Type B pancreatic cell (in vitro differentiated cells): ENCODE data around the gene LCE1B. TPM values are rescaled to one million over a fixed set of nuclear protein-coding genes. Genes with fewer than 3 reads are reported as not detected.

Experiments
- DNase-seq: peaks from one replicate; pipeline ENCODE4 v3.0.0; 2021; ENCODE audit warnings: mixed read lengths; ENCODE audit not compliant: unreplicated experiment; ENCODE audit errors: extremely low spot score
- H3K27ac Mint-ChIP-seq: 2 replicates; pipeline ENCODE4 v1.8.0; 2021; ENCODE audit warnings: mild to moderate bottlenecking, mixed read lengths
- H3K27me3 Mint-ChIP-seq: 2 replicates; pipeline ENCODE4 v1.8.0; 2021; ENCODE audit warnings: mixed read lengths
- H3K36me3 Mint-ChIP-seq: 2 replicates; pipeline ENCODE4 v1.8.0; 2021; ENCODE audit warnings: mixed read lengths
- H3K4me1 Mint-ChIP-seq: one replicate; pipeline ENCODE4 v1.8.0; 2021; ENCODE audit warnings: mixed read lengths; ENCODE audit not compliant: unreplicated experiment
- H3K4me3 Mint-ChIP-seq: 2 replicates; pipeline ENCODE4 v1.8.0; 2021; ENCODE audit warnings: mild to moderate bottlenecking, mixed read lengths
- H3K9me3 Mint-ChIP-seq: 2 replicates; pipeline ENCODE4 v1.8.0; 2021; ENCODE audit warnings: mixed read lengths
- total RNA-seq: library from RNA; stranded (reverse); gene quantifications from 2 replicates; pipeline ENCODE4 v1.2.1, GENCODE V29; 2021; ENCODE audit warnings: low replicate concordance
- TF ChIP-seq, protein P1 (sequence below): fragments of 200-600 bp; sonication (generic); conservative IDR thresholded peaks from 2 replicates; pipeline ENCODE4 v1.5.0; 2021; ENCODE audit warnings: antibody characterized with exemption, mild to moderate bottlenecking

Gene LCE1B
- total RNA-seq, 1 donor from 2014 or later = not detected

DNA sequence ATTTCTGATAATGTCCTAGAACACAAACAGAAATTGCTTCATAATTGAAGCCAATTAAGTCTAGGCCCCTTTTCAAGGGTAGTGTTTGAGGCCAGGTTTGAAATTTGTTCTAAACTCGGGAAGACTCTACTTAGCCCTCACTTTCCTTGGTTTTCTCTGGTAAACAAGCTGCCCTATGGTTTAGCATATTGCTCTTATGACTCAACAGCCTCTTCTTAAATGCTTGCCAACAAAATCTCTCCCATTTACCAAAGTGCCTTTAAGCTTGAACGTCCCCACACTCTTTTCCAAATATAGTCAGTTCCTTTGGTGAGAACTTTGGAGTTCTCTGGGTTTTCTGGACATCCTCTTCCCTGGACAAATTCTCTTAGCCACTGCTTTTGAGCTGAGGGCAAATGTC lies 25.1 kb downstream of the LCE1B start:
- no peak overlapping the region for H3K4me3 Mint-ChIP-seq
- no peak overlapping the region for H3K27ac Mint-ChIP-seq
- H3K9me3 Mint-ChIP-seq = peaks cover 5% of the 10 kb centered on the region
- no peaks in the 10 kb centered on the region for H3K4me1 Mint-ChIP-seq
- TF ChIP-seq, protein P1, sequence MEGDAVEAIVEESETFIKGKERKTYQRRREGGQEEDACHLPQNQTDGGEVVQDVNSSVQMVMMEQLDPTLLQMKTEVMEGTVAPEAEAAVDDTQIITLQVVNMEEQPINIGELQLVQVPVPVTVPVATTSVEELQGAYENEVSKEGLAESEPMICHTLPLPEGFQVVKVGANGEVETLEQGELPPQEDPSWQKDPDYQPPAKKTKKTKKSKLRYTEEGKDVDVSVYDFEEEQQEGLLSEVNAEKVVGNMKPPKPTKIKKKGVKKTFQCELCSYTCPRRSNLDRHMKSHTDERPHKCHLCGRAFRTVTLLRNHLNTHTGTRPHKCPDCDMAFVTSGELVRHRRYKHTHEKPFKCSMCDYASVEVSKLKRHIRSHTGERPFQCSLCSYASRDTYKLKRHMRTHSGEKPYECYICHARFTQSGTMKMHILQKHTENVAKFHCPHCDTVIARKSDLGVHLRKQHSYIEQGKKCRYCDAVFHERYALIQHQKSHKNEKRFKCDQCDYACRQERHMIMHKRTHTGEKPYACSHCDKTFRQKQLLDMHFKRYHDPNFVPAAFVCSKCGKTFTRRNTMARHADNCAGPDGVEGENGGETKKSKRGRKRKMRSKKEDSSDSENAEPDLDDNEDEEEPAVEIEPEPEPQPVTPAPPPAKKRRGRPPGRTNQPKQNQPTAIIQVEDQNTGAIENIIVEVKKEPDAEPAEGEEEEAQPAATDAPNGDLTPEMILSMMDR = no peak
- no peak for DNase-seq
- no peaks in the 10 kb centered on the region for H3K27me3 Mint-ChIP-seq
- H3K36me3 Mint-ChIP-seq = no peaks in the 10 kb centered on the region

DNA sequence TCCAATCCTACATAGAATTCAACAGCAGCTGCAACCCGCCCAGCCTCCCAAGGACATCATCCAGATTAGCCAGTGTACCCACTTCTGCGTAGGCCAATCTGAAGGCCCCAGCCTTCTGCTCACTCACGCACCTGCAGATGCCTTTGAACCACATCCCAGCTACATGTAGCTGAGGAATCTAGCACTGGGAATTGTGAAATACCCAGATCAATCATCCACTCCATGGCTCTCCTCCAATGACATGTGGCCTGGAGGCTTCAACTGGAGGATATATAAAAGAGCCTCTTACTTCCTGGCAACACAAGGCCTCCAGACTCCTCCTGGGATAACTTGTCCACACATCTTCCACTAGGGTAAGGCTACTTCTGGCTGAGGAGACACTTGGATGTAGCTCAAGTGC lies 30.8 kb downstream of the LCE1B start, which contains the start of gene LCE6A:
Gene LCE6A (plus strand): TSS at position 301 of the 400 bp plus-strand sequence. CDS start 665 bp downstream, outside the sequence.
- no peaks in the 10 kb centered on the region for H3K9me3 Mint-ChIP-seq
- H3K4me3 Mint-ChIP-seq = no peak within 1 kb of the TSS
- TF ChIP-seq, protein P1 = no peak
- H3K4me1 Mint-ChIP-seq = no peaks in the 10 kb centered on the region
- DNase-seq = no peak
- H3K27me3 Mint-ChIP-seq = no peaks in the 10 kb centered on the region
- H3K27ac Mint-ChIP-seq = no peak within 1 kb of the TSS
- no peaks in the 10 kb centered on the region for H3K36me3 Mint-ChIP-seq

DNA sequence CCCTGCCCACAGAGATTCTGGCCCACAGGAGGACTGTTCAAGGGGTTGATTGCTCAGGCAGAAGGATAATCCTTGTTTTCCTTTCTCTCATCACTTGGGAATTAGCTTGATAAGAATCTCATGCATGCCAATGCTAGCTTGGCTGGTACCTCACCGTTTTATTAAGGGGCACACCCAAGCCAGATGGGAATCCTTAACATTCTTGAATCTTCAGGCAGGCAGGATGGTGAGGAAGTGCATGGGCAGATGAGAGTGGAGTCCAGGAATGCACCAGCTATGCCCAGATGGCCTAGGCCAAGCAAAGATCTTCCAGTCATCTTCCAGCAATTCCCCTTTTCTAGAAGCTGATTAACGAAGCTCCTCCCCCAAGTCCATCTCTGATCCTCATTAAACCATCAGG lies 43.9 kb downstream of the LCE1B start:
- no peaks in the 10 kb centered on the region for H3K36me3 Mint-ChIP-seq
- no peak overlapping the region for H3K4me3 Mint-ChIP-seq
- TF ChIP-seq, protein P1 = no peak
- H3K4me1 Mint-ChIP-seq = no peaks in the 10 kb centered on the region
- H3K9me3 Mint-ChIP-seq = peaks cover 4% of the 10 kb centered on the region
- DNase-seq = no peak
- H3K27ac Mint-ChIP-seq = no peak overlapping the region
- H3K27me3 Mint-ChIP-seq = no peaks in the 10 kb centered on the region

DNA sequence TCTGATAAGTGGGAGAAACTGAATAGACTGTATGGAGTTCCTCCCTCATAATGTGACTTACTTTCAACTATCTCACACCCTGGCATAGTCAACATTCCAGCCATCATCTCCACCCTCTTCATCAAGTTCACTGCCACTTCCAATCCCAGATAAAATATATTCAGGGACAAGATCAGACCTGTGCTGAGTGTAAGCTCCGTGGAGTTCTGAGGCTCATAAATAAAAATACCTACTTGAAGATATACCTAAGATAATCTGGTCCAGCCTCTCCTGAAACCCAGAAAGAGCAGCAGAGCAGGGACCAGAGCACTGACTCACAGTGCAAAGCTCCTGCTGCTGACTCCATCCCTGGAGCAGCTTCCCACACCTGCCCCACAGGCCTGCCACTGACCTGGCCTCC lies 46.3 kb downstream of the LCE1B start:
- Mint-ChIP-seq H3K4me1 (no peaks in the 10 kb centered on the region), H3K36me3 (no peaks in the 10 kb centered on the region), H3K4me3 (no peak overlapping the region), H3K9me3 (peaks cover 4% of the 10 kb centered on the region), H3K27me3 (no peaks in the 10 kb centered on the region), H3K27ac (no peak overlapping the region)
- DNase-seq = no peak
- TF ChIP-seq, protein P1 = no peak

DNA sequence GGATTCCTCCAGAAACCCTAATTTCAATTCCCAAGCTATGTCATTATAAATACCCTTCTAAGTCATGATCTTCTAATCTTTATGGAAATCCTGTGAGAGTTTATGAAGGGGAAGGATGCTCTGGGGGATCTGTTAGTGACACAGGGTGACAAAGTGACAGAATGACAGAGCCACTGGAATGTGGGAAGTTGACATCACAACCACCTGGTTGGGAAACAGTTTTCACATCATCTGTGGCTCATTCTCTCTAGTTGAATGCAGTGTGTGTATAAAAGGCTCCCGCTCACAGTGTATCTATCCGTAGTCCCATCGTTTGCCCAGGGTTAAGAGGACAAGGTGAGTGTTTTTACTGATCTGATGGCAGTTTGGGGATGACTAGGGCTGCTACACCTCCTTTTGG lies 47.9 kb downstream of the LCE1B start, which contains the start of gene LCE7A:
Gene LCE7A (plus strand): TSS at position 301 of the 400 bp plus-strand sequence. CDS start 702 bp downstream, outside the sequence.
- TF ChIP-seq, protein P1 = no peak
- no peak within 1 kb of the TSS for H3K27ac Mint-ChIP-seq
- no peaks in the 10 kb centered on the region for H3K9me3 Mint-ChIP-seq
- no peak within 1 kb of the TSS for H3K4me3 Mint-ChIP-seq
- DNase-seq = no peak
- no peaks in the 10 kb centered on the region for H3K27me3 Mint-ChIP-seq
- H3K4me1 Mint-ChIP-seq = no peaks in the 10 kb centered on the region
- no peaks in the 10 kb centered on the region for H3K36me3 Mint-ChIP-seq

DNA sequence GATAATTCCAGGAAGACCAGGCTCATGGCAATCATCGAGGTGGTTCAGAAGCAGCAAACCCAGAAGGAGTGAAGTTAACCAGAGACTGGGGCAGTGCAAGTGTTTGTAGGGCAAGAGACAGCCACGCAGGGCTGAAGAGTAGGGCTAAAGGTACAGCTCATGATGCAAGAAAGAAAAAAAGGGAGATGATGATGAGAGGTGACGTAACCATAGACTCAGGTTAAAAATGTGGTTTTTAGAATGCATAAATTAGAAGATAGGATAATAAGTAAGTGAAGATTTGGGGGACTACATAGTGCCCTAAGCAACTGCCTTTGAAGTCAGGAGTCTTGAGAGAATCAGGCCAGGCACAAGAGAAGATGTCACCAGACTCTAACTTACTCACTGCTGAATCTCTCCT lies 48.4 kb downstream of the LCE1B start:
- TF ChIP-seq, protein P1 = no peak
- Mint-ChIP-seq H3K4me3 (no peak overlapping the region), H3K36me3 (no peaks in the 10 kb centered on the region), H3K27me3 (no peaks in the 10 kb centered on the region), H3K27ac (no peak overlapping the region), H3K4me1 (no peaks in the 10 kb centered on the region), H3K9me3 (no peaks in the 10 kb centered on the region)
- DNase-seq = no peak
